Stimulated activated CD8-positive, alpha-beta memory T cell treated with anti-CD3 and anti-CD28 coated beads, Interleukin-2, amount 100 ng/mL, for 1 hour (primary cell): ENCODE measurements around the gene MANEAL.
"Not testable (repeated sequence)": the region's sequence is repeated elsewhere in the genome, so short reads cannot be mapped to it uniquely, and the experiment has no call there.

Experiments used
- DNase-seq, 2 donors: peaks; one replicate each; pipeline ENCODE4 v3.0.0-alpha.2; 2020; ENCODE audit warnings: low read depth in 2 of 2

MANEAL gene, protein sequence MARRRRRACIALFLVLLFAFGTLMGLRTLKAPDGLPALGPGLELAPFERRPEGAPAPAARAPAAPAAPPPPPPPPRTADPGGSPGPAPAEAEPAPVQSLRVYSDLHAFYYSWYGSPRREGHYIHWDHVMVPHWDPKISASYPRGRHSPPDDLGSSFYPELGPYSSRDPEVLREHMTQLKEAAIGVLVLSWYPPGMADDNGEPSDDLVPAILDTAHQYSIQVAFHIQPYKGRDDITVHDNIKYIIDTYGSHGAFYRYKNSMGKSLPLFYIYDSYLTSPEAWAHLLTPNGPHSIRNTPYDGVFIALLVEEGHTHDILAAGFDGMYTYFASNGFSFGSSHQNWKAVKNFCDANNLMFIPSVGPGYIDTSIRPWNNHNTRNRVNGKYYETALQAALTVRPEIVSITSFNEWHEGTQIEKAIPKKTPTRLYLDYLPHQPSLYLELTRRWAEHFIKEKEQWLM

DNA sequence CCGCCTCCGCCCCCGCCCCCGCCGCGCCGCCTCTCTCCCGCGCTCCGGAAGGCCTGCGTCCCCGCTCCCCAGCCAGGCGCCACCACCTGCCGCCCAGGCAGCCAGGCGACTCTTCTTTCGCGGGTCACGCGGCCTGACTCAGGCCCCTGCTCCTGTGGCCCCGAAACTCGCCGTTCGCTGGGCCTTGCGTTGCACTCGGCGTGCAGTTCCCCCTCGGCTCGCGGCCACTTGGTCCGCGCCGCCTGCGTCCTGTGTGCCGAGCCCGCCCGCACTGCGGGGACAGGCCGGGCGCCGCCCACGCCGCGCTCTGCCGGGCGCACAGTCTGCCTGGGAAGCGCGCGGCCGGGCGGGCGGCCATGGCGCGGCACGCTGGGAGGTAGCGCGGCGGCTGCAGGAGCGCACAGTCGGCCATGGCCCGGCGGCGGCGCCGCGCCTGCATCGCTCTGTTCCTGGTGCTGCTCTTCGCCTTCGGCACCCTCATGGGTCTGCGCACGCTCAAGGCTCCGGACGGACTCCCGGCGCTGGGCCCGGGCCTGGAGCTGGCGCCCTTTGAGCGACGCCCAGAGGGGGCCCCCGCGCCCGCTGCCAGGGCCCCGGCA, at the start of gene MANEAL:
MANEAL (plus strand) TSS at position 75 of the 599 bp plus-strand sequence; CDS start at position 411, 336 bp downstream.
- no peak for DNase-seq

DNA sequence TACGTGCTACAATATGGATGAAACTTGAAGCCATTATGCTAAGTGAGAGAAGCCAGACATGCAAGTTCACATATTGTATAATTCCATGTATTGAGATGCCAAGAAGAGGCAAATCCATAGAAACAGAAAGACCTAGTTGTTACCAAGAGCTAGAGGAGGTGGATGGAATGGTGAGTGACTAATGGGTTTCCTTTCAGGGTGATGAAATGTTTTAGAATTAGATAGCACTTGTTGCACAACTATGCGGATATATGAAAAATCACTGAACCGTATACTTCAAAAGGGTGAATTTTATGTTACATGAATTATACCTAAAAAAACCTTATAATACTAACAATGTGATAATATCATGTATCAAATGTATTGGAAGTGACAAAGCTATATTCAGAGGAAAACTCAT, 46.8 kb upstream of the MANEAL start:
- no peak for DNase-seq

DNA sequence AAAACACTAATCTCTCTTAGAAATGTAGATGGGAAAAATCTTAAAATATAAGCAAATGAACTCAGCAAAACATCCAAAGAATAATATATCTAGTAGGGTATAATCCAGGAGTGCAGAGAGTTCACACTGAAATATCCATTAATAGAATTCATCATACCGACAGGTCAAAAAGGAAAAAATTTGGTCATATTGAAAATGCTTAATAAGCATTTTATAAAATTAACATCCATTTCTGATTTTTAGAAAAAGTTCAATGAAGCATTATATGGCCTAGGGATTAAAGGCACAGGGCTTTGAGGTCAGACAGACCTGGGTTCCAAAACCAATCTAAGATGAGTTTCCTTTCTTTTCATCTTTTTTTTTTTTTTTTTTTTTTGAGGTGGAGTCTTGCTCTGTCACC, 45.1 kb upstream of the MANEAL start:
- DNase-seq = no peak

DNA sequence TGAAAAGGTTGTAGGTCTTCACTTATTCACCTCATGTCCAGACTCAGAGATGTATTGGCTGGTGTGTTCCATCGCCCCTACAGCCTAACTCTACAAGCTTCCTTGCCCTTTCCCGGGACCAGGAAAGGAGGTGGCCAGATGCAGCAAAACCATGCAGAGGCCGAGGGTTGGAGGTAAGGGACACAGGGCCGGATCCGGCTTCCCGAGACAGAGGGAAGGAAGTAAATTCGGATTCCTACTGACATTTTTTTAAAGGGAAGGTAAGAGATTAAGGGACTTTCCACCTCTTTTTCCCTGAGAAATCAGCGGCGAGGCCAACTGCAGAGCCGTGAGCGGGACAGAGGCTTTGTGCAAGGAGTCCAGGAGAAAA, 41.4 kb upstream of the MANEAL start:
- DNase-seq = no peak

DNA sequence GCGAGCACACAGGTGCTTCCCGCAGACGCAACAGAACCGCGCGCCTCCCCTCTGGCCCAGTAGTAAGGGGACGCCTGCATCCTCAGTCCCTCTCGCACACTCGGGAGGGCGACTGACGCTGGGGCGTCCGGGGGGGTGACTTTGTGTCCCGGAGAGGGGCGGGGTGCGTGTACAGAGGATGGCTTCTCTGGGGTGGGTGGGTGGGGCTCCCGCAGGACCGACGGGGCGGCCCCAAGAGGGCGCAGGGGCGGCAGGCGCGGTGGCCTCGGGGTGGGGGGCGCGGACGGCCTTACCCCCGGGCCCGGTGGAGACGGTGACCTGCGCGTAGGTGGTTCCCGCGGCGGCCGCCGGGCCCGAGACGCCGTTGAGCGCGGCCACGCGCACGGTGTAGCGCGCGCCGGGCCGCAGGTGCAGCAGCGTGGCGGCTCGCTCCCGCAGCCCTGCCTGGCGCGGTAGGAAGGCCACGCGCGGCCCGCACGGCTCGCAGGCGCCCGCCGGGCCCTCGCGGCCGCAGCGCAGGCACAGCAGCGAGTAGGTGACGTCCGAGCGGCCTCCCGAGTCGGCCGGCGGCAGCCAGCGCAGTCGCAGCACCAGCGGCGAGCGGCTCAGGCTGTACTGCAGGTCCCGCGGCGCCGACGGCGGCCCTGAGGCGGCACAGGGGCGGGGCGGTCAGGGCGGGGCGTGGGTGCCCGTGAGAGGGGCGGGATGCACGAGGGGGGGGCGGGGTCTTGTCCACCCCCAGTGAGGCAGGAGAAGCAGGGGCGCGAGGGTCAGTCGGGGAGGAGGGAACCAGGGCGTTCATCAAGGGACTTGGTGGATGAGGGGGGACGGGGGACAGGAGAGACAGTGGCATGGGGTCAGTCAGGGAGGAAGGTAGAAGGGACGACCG, 40.8 kb upstream of the MANEAL start:
- DNase-seq = no peak

DNA sequence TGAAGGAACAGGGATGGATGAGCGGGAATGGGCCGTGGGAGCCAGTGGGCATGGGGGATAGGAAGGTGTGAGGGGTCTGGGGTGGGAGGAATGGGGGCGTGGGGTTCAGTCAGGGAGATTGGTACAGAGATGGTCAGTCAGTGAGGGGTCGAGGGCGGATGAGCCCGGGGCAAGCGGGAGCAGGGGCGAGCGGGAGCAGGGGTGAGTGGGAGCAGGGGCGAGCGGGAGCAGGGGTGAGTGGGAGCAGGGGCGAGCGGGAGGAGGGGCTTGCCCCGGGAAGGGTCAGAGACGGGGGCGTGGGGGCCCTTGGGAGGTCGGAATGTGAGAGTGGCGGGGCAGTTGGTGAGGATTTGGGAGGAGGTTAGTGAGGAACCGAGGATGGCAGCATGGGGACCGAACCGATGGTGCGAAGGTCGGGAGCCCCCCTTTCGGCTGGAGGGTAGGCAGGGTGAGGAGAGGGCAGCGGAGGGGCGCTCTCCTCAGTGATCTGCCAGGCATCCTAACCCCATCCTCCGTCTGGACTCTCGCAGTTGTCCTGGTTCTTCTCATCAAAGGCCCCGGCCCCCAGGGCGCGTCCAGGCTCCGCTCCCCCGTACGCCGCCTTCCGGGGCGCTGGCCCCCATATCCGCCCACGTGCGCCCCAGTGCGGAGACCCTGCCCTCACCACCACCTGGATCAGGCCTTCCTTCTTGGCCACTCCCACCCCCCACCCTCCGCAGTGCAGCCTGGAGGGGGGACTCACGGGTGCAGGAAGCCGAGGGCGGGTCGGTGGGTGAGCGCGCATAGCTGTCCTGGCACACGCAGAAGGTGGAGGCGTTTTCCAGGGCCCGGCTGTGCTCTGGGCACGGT, 40.0 kb upstream of the MANEAL start:
- no peak for DNase-seq

DNA sequence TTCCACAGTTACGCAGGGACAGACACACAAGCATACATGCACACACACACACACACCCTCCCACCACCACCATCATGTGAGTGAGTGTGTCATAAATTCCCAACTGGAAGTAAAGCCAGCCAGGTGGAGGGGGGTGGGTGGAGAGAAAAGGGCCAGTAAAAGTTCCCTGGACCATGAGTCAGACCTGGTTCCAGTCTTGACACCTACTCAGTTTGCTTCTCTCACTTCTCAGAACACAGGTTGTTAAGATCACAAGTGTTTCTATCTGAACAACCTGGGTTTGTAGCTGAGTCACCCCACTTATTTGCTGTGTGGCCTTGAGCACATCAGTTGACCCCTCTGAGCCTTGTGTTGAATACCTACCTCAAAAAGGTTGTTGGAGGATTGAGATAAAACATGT, 38.4 kb upstream of the MANEAL start:
- no peak for DNase-seq

DNA sequence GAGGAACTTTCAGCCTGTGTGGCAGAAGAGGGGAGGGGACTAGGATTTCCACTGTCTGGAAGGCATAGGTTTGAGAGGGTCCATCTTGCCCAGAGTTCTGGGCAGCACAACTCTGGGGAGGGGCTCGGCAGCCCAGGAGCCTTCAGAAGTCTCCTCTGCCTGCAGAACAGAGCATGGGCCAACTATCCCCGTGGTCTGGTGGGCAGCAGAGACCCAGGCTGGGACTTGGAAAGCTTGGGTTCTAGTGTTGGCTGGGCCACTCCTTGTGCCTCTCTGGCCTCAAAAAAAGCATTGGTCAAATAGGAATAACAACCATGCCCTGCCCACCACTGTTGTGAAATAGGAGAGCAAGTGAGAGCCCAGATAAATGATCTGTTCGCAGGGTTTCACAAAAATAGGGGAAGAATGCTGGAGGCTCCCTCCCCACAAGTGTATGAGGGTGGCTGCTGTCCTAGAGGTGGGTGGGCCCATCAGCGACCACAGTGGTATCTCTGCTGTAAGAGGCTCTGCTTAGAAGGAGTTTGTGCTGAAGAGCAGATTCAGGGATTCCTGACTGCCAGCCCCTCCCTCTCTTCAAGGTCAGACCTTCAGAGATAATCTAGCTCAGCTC, 37.6 kb upstream of the MANEAL start:
- no peak for DNase-seq

DNA sequence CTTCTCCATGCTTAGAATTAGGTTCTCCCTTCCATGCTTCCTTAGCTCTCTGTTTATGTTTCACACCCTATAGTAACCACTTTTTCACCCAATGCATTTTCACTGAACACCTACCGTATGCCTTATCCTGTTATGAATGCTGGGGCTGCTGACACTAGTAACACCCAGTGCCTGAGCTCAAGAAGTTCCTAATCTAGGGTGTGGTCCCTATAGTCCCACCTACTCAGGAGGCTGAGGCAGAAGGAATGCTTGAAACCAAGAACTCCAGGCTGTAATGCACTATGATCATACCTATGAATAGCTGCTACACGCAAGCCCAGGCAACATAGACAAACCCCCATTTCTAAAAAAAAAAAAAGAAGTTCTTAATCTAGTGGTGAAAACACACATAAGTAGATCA, 34.2 kb upstream of the MANEAL start:
- no peak for DNase-seq

DNA sequence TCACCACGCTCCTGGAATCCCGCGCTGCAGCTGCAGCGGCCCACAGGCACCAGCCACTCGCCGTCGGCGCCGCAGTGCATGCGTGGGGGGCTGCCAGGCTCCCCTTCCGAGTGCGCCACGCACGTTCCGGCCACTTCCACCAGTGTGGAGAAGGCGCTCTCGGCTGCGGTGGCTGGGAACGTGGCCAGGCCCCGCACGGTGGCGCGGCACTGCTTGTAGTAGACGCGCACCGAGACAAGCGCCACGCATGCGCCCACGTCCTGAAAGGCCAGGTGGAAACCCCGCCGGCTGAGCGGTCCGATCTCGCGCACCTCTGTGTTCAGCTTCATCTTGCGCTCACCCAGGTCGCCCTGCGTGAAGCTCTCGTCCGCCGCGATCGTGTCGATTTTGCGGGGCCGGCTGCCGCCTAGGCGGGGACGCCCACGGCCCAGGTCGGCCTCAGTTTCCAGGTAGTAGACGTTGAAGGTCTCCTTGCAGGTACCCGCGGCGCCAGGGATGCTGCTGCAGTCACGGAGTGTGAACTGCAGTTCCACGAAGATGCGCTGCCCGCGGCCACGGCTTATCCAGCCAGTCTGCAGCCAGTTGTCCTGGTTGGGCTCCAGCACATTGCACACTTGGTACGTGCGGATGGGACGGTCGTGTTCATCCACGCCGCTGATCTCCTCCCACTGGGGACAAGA, 32.1 kb upstream of the MANEAL start:
- no peak for DNase-seq

DNA sequence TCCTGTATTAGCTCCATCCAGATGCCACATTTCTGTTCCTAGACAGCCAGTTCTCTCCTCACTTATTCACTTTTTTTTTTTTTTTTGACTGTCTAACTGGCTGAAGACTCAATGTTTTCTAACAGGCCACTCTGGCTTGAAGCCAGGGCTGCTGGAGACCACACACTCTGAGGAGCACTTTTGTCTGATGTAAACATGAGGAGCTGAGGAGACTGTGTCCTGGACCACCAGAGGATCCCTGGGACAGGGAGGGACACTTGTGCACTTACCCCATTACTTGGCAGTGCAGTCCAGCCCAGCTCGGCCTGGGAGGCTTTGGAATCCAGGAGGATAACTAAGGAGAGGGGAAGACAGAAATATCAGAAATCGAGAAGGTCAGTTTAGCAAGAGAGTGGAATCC, 31.1 kb upstream of the MANEAL start:
- DNase-seq = no peak

DNA sequence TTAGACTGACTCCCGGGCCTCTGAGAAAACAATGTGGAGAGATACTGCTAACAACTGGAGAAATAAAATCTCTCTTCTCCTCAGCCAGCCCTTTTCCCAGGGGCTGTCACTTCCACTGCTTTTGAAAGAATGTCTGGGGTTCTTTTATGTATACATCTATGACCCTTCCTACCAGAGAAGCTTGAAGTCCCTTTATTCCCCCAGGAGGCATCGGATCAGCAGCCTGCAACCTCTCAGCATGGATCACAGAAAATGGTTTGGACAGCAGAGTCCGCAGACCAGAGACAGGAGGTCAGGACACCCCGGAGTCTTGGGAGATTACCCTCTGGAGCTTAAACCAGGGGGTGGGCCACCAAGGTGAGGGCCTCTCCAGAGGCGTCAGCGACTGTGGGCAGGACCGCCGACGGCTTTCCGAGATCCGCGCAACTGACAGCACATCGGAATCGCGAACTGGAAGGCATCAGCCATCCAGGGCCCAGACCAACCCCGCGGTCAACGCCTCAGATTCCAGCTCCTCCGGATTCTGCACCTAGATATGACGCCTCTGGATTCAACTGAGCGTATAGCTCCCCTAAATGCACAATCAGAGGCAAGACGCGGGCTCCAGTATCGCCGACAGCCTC, 29.7 kb upstream of the MANEAL start:
- DNase-seq = no peak

DNA sequence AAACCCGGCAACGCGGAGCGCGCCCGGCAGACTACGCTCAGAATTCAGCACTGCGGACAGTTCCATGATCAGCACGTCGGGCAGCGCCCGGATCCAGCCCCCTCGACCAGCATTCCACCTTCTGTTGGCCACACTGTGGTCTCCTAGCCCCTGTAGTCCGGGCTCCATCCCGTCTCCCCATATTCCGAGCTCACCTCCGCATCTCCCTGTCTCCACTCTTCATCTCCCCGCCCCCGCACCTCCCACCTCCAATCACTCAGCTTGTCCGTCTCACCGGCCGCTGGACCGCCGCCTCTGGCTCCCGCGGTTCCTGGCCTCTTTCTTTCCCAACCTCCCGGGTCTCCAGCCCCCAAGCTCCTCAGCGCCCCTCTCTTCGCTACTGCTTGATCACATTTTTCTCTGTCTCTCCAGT, 29.2 kb upstream of the MANEAL start:
- DNase-seq = no peak

DNA sequence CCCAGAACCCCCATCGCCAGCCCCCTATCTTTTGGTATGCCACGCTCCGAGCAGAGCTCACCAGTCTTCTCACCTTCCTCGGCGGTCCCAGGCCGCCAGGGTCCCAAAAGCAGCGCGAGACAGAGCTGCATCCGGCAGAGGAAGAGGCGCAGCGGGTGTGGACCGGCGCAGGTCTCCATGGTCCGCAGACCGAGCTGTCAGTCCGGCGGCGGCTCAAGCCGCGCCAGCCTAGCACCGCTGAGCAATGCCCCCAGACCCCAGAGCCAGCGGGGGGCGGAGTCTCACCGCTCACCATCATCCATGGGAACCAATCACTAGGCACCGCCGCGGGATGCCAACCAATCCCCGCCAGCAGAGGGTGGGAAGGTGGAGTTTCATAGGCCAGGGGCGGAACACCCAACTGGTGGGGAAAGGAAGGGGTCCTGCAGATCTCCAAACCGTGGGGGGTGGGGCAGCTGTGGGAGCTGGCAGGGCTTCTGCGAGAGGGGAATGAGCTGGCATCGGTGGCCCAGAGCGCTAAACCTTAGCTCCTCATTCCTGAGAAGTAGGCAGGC, 28.7 kb upstream of the MANEAL start, which contains the start of gene EPHA10:
EPHA10 (minus strand) TSS at position 233 of the 554 bp plus-strand sequence; CDS start at position 179, 54 bp downstream.
- no peak for DNase-seq

DNA sequence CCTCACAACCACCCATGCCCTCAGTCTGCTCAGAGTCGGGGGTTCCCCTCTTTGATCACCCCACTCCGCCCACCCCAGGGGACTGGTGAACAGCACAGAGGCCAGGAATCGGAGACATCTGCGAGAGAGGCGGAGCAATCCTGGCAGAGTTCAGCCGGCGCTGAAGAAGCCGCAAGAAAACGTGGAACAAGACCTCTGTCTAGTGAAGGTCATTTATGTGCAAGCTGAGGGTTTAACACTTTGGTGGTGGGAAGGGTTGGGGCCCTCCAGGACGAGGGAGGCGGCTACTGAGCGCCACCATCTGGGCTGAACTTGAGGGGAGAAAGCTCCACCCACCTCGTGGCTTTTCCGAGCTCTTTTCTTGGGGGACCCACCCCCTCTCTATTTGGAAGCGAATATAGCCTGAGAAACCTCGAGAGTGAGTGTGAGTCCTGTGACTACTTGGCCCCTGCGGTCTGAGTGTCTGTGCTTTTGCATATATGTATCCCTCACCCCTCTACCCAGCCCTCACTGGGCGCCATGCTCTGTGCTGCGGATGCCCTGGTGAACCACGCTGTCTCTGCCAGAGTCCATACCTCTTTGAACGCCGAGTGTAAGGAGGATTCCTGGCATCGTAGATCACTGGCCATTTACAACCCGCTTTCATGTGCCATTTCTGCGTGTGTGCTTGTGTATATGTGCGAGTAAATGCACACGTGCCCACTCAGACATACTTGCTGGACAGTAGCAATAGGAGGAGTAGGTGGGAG, 27.6 kb upstream of the MANEAL start:
- DNase-seq = no peak

DNA sequence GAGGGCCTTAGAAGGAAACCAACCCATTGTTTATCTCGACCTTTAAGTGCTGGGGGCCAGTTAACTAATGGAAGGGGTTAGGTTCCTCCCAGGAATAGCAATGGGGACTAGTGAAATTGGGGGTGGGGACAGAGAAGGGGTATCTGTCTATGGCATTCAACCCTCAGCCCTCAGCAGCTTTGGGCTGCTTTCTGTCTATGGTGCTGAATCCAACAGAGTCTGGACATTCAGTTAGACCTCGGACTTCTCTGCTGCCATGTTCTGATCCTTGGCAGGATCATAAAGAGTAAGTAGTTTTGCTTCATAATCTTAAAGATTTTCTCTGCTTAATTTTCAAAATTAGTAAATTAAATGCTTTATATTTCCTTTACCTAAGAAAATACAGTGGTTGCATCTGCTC, 26.2 kb upstream of the MANEAL start:
- DNase-seq = no peak

DNA sequence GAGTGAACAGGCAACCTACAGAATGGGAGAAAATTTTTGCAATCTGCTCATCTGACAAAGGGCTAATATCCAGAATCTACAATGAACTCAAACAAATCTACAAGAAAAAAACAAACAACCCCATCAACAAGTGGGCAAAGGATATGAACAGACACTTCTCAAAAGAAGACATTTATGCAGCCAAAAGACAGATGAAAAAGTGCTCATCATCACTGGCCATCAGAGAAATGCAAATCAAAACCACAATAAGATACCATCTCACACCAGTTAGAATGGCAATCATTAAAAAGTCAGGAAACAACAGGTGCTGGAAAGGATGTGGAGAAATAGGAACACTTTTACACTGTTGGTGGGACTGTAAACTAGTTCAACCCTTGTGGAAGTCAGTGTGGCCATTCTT, 22.2 kb upstream of the MANEAL start:
- DNase-seq = not testable (repeated sequence)

DNA sequence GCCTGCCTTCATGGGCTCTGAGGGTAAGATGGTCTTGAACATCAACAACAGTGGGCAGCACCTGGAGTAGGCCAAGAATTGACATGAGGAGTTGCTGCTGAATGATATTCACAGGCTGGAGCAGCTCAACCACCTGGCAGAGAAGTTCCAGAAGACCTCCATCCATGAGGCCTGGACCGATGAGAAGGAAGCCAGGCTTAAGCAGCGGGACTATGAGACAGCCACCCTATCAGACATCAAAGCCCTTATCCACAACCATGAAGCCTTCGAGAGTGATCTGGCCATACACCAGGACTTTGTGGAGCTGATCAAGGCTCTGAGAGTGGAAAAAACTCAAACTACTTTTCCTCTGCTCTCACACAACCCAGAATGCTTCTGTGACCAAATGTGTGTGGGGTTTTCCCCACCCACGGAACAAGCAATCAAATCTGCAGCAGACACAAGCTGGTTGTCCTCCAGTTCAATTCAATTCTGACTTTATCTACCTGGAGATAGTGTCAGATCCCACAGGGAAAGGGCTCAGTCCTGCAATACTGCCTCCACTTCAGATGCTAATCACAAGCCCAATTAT, 16.6 kb upstream of the MANEAL start:
- DNase-seq = no peak

DNA sequence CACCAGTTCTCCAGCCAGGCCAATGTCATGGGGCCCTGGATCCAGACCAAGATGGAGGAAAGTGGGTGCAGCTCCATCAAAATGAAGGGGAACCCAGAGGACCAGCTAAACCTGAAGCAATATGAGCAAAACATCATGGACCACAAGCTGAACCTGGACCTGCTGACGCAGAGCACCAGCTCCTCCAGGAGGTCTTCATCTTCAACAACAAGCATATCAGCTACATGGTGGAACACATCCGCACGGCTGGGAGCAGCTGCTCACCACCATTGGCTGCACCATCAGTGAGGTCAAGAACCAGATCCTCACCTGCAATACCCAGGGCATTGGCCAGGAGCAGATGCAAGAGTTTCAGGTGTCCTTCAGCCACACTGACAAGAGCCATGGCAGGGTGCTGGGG, 15.0 kb upstream of the MANEAL start:
- no peak for DNase-seq
